ENCODE results near the gene GYS2.

The GYS2 gene

DNA sequence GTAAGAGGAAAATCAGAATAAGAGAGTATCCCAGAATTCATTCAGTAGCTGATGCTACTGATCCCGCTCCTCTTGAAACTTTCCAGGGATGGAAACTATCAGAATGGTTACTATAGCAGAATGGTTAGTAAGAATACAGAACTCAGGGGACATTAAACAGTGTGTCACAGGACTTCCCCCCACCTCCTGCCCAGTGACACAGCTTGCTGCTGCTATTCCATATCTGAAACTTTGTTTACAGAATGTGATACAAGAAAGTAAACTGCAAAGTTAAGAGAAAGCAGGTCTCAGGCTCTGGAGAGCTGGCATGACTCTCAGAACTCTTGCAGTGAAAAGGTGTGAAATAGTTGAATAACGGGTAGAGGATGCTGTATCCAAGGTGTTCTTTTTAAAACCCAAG, 75.2 kb downstream of the GYS2 start:
- TF ChIP-seq, protein P1, sequence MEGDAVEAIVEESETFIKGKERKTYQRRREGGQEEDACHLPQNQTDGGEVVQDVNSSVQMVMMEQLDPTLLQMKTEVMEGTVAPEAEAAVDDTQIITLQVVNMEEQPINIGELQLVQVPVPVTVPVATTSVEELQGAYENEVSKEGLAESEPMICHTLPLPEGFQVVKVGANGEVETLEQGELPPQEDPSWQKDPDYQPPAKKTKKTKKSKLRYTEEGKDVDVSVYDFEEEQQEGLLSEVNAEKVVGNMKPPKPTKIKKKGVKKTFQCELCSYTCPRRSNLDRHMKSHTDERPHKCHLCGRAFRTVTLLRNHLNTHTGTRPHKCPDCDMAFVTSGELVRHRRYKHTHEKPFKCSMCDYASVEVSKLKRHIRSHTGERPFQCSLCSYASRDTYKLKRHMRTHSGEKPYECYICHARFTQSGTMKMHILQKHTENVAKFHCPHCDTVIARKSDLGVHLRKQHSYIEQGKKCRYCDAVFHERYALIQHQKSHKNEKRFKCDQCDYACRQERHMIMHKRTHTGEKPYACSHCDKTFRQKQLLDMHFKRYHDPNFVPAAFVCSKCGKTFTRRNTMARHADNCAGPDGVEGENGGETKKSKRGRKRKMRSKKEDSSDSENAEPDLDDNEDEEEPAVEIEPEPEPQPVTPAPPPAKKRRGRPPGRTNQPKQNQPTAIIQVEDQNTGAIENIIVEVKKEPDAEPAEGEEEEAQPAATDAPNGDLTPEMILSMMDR (IDR thresholded peaks at IDR 0.05; ENCODE audit: control insufficient read depth, insufficient read depth, low read depth, low read length, missing control alignments), result no peak
- no peak for DNase-seq (ENCODE audit: low read depth)
- H3K4me3 ChIP-seq (ENCODE audit: control insufficient read depth, low read depth, low read length), result no peak overlapping the region

DNA sequence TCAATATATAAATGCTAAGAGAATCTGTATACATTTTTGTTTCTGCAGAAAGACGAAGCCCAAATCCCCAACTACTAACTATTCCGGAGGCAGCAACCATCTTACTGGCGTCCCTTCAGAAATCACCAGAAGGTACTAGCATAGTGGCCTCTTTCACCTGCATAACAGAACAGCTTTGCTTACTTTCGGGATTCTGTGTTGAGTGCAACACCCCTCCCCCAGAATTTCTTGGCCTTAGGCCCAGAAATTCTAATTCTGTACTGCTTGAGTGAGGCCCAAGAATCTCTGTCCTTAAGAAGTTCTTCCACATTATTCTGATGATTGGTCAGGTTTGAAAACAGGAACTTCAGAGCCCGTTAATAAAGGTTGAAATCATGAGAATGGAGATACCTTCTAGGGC, 75.7 kb downstream of the GYS2 start:
- no peak for DNase-seq (ENCODE audit: low read depth)
- TF ChIP-seq, protein P1 (IDR thresholded peaks at IDR 0.05; ENCODE audit: control insufficient read depth, insufficient read depth, low read depth, low read length, missing control alignments), result no peak
- H3K4me3 ChIP-seq (ENCODE audit: control insufficient read depth, low read depth, low read length), result no peak overlapping the region

DNA sequence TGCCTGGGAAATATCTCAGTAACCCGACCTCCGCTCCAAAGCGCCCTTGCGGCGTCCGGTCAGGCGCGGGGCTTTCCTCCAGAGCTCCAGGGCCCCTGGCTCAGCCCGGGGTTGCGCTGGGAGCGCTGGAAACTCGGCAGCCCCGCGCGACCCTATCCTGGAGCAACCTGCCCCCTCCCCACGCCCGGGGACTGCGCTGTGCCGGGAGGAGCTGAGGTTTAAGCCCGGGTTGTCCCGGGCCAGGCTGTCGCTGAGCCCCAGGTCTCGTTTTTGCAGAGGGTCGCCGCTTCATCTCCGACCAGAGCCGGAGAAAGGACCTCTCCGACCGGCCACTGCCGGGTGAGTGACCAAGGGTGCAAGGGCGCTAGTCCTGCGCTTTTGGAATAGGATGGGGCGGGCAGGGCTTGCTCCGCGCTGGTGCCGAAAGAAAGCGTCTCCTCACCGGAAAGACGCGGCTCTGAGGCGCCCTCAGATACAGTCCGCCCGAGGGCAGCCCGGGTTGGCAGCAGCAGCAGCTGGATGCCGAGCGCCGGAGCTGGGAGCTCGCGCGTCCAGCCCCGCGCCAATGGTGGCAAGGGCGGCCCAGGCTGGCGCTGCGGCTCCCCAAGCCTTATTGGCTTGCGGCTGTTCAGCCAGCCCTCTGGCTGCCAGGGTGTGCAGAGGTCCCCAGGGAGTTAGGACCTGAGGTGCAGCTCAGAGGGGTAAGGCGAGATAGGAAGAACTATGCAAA, 77.0 kb downstream of the GYS2 start:
- TF ChIP-seq, protein P1 (IDR thresholded peaks at IDR 0.05; ENCODE audit: control insufficient read depth, insufficient read depth, low read depth, low read length, missing control alignments), result no peak
- no peak for DNase-seq (ENCODE audit: low read depth)
- H3K4me3 ChIP-seq (ENCODE audit: control insufficient read depth, low read depth, low read length), result peak overlapping the region; percentile 66

DNA sequence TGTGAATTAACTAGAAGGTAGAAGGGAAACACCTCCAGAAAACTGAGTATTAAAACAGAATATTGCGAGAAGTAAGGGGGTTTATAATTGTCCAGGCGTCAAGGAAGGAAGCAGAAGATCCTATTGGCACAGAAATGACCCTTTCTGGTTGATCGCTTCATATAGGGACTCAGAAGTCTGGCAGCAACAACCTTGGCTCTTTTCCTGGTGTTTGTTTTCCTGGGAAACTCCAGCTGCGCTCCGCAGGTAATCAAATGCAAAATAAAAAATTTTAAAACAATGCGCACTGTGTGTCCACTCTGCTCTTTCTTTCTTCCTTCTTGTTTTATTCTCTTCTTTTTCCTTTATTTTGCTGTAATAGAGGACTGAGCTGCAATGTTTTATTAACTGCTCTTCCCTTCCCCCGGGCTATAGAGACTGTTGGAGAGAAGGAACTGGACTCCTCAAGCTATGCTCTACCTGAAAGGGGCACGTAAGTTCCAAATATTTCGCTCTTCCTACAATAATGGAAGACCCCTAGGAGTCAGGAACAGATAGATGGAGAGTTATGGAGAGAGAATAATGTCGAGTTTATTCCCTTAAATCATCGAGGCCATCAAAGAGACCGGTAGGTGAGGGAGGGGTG, 77.8 kb downstream of the GYS2 start:
- DNase-seq (ENCODE audit: low read depth), result no peak
- TF ChIP-seq, protein P1 (IDR thresholded peaks at IDR 0.05; ENCODE audit: control insufficient read depth, insufficient read depth, low read depth, low read length, missing control alignments), result no peak
- H3K4me3 ChIP-seq (ENCODE audit: control insufficient read depth, low read depth, low read length), result peak overlapping the region; percentile 66

DNA sequence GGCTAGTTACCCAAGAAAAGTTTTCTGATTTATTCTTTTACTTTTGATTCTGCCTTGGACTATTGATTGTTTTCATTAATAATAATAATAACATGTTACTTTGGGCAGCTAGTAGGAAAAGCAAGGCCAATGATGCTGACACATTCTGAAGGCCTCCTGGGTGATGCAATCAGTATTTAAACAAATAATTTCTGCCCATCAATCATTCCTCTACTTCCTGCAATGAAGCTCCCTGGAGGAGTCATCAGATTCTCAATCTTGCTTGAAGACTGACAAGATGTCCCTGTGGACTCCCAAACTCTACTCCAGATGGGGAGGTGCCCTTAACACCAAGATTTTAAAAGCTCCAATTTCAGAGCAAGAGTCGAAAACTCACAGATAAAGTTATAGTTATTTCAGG, 78.6 kb downstream of the GYS2 start, which contains the start of gene SPX:
TSS of gene SPX (plus strand) at position 244 of the 400 bp plus-strand sequence. CDS start 177 bp downstream, outside the sequence.
- no peak for DNase-seq (ENCODE audit: low read depth)
- TF ChIP-seq, protein P1 (IDR thresholded peaks at IDR 0.05; ENCODE audit: control insufficient read depth, insufficient read depth, low read depth, low read length, missing control alignments), result no peak
- peak within 1 kb of the TSS; percentile 66 for H3K4me3 ChIP-seq (ENCODE audit: control insufficient read depth, low read depth, low read length)

DNA sequence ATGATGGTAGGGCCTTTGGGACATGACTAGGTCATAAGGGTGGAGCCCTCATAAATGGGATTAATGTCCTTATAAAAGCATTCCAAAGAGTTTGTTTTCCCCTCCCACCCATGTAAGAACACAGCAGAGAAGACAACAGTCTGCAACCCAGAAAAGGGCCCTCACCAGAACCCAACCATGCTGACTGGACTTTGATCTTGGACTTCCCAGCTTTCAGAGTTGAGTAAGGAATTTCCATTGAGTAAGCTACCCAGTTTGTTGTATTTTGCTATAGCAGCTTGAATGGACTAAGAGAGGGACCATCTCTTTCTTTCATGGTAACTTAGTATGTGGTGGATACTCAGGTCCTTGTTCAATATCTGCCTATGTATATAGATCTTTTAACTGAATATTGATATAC, 81.5 kb downstream of the GYS2 start:
- TF ChIP-seq, protein P1 (IDR thresholded peaks at IDR 0.05; ENCODE audit: control insufficient read depth, insufficient read depth, low read depth, low read length, missing control alignments), result no peak
- no peak overlapping the region for H3K4me3 ChIP-seq (ENCODE audit: control insufficient read depth, low read depth, low read length)
- no peak for DNase-seq (ENCODE audit: low read depth)
